Activated CD4-positive, alpha-beta T cell treated with anti-CD3 and anti-CD28 coated beads, Interleukin-2, amount 50 U/mL, for 4 hours (primary cell): ENCODE data around the gene RAD52.
"Not testable (repeated sequence)": the region's sequence is repeated elsewhere in the genome, so short reads cannot be mapped to it uniquely, and the experiment has no call there.

Experiments used
- DNase-seq, 2 experiments: peaks; one replicate each; pipeline ENCODE4 v3.0.0-alpha.2; 2020

The RAD52 gene

GRCh38 chr12:966724-967123 lies 17.2 kb upstream of the RAD52 start:
- DNase-seq = no peak

GRCh38 chr12:958588-959123 lies 9.2 kb upstream of the RAD52 start:
- DNase-seq = no peak

GRCh38 chr12:955939-956338 lies 6.4 kb upstream of the RAD52 start:
- no peak for DNase-seq

GRCh38 chr12:954741-955140 lies 5.2 kb upstream of the RAD52 start:
- DNase-seq = no peak

- DNase-seq = no peak
Measured at GRCh38 chr12:953776-954175, 4.3 kb upstream of the RAD52 start.

- DNase-seq = no peak
Measured at GRCh38 chr12:951176-951575, 1.7 kb upstream of the RAD52 start.

- DNase-seq = no peak
Measured at GRCh38 chr12:948238-948637, 1.3 kb downstream of the RAD52 start.

GRCh38 chr12:946631-947030 lies 2.9 kb downstream of the RAD52 start:
- no peak for DNase-seq

- no peak for DNase-seq
Measured at GRCh38 chr12:946212-946611, 3.3 kb downstream of the RAD52 start.

- DNase-seq = no peak
Measured at GRCh38 chr12:944211-944610, 5.3 kb downstream of the RAD52 start.

GRCh38 chr12:943051-943450 lies 6.4 kb downstream of the RAD52 start:
- no peak for DNase-seq

GRCh38 chr12:938810-939209 lies 10.7 kb downstream of the RAD52 start:
- no peak for DNase-seq

GRCh38 chr12:936377-937345 lies 12.8 kb downstream of the RAD52 start:
- no peak for DNase-seq

- DNase-seq = not testable (repeated sequence)
Measured at GRCh38 chr12:935891-936290, 13.6 kb downstream of the RAD52 start.

GRCh38 chr12:931591-931990 lies 17.9 kb downstream of the RAD52 start:
- no peak for DNase-seq

- no peak for DNase-seq
Measured at GRCh38 chr12:931060-931459, 18.4 kb downstream of the RAD52 start.

- DNase-seq = no peak
Measured at GRCh38 chr12:926641-927040, 22.9 kb downstream of the RAD52 start.

GRCh38 chr12:922285-922684 lies 27.2 kb downstream of the RAD52 start:
- DNase-seq = no peak

- no peak for DNase-seq
Measured at GRCh38 chr12:920676-921075, 28.8 kb downstream of the RAD52 start.

- no peak for DNase-seq
Measured at GRCh38 chr12:916712-917445, 32.6 kb downstream of the RAD52 start.

- peak; percentile 4 to 12 for DNase-seq
Measured at GRCh38 chr12:916240-916639, 33.3 kb downstream of the RAD52 start.

GRCh38 chr12:915090-915489 lies 34.4 kb downstream of the RAD52 start:
- no peak for DNase-seq

GRCh38 chr12:913919-914698 lies 35.4 kb downstream of the RAD52 start:
- DNase-seq = no peak
